HEK293 (cell line): ENCODE measurements around the gene COMMD7.
A peak's percentile ranks its signal among the peaks of the same experiment; 100 is the strongest.

Experiments
- SP3 ChIP-seq: fragments of 450-650 bp; formaldehyde crosslinking; IDR thresholded peaks from 2 replicates; pipeline ENCODE4 v1.5.1; 2016; ENCODE audit warnings: missing biosample characterization, missing genetic modification characterization
- YY2 ChIP-seq: fragments of 450-650 bp; formaldehyde crosslinking; IDR thresholded peaks from 2 replicates; pipeline ENCODE4 v1.5.1; 2016; ENCODE audit warnings: missing biosample characterization, missing genetic modification characterization
- ZBTB17 ChIP-seq: fragments of 450-650 bp; formaldehyde crosslinking; IDR thresholded peaks from 2 replicates; pipeline ENCODE4 v1.5.1; 2016; ENCODE audit warnings: missing biosample characterization, missing genetic modification characterization
- ZBTB8A ChIP-seq: fragments of 450-650 bp; formaldehyde crosslinking; IDR thresholded peaks from 2 replicates; pipeline ENCODE4 v1.5.1; 2016; ENCODE audit warnings: missing biosample characterization, missing genetic modification characterization
- ZEB2 ChIP-seq: fragments of 450-650 bp; formaldehyde crosslinking; IDR thresholded peaks from 2 replicates; pipeline ENCODE4 v1.5.1; 2016; ENCODE audit warnings: missing biosample characterization, missing genetic modification characterization
- ZNF169 ChIP-seq: fragments of 450-650 bp; formaldehyde crosslinking; IDR thresholded peaks from 2 replicates; pipeline ENCODE4 v1.5.1; 2016; ENCODE audit warnings: missing biosample characterization, missing genetic modification characterization
- ZNF202 ChIP-seq: fragments of 450-650 bp; formaldehyde crosslinking; IDR thresholded peaks from 2 replicates; pipeline ENCODE4 v1.5.1; 2016; ENCODE audit warnings: missing biosample characterization, missing genetic modification characterization, borderline replicate concordance
- ZNF221 ChIP-seq: fragments of 450-650 bp; formaldehyde crosslinking; IDR thresholded peaks from 2 replicates; pipeline ENCODE4 v1.5.1; 2017; ENCODE audit warnings: missing biosample characterization, missing genetic modification characterization, borderline replicate concordance
- ZNF248 ChIP-seq: fragments of 450-650 bp; formaldehyde crosslinking; IDR thresholded peaks from 2 replicates; pipeline ENCODE4 v1.5.1; 2017; ENCODE audit warnings: missing biosample characterization, missing genetic modification characterization
- ZNF274 ChIP-seq, 2 experiments: fragments of 200-500 bp in 1 of 2; fragments of 450-650 bp in 1 of 2; sonication (Bioruptor generic) in 1 of 2; formaldehyde crosslinking in 1 of 2; IDR thresholded peaks; 2 replicates each; pipeline versions ENCODE4 v1.5.1 to v1.6.1; 2014 to 2016; ENCODE audit warnings: borderline replicate concordance in 1 of 2, inconsistent platforms in 1 of 2, low read length in 1 of 2, missing biosample characterization in 1 of 2, missing genetic modification characterization in 1 of 2
- ZNF391 ChIP-seq: fragments of 450-650 bp; formaldehyde crosslinking; IDR thresholded peaks from 2 replicates; pipeline ENCODE4 v1.5.1; 2016; ENCODE audit warnings: low read depth, missing biosample characterization, missing genetic modification characterization, borderline replicate concordance
- ZNF426 ChIP-seq: fragments of 450-650 bp; formaldehyde crosslinking; IDR thresholded peaks from 2 replicates; pipeline ENCODE4 v1.5.1; 2017; ENCODE audit warnings: missing biosample characterization, missing genetic modification characterization, mild to moderate bottlenecking, inconsistent platforms, moderate library complexity
- ZNF433 ChIP-seq: fragments of 450-650 bp; formaldehyde crosslinking; IDR thresholded peaks from 2 replicates; pipeline ENCODE4 v1.5.1; 2016; ENCODE audit warnings: missing biosample characterization, missing genetic modification characterization, low read depth
- ZNF544 ChIP-seq: fragments of 450-650 bp; formaldehyde crosslinking; IDR thresholded peaks from 2 replicates; pipeline ENCODE4 v1.5.0; 2017; ENCODE audit warnings: missing biosample characterization, missing genetic modification characterization
- ZNF571 ChIP-seq: fragments of 450-650 bp; formaldehyde crosslinking; IDR thresholded peaks from 2 replicates; pipeline ENCODE4 v1.5.0; 2017; ENCODE audit warnings: missing biosample characterization, missing genetic modification characterization
- ZNF624 ChIP-seq: fragments of 450-650 bp; formaldehyde crosslinking; IDR thresholded peaks from 2 replicates; pipeline ENCODE4 v1.5.1; 2017; ENCODE audit warnings: missing biosample characterization, missing genetic modification characterization
- ZNF660 ChIP-seq: fragments of 450-650 bp; IDR thresholded peaks from 2 replicates; pipeline ENCODE4 v1.5.1; 2018; ENCODE audit warnings: missing biosample characterization, mild to moderate bottlenecking, missing genetic modification characterization
- ZNF677 ChIP-seq: fragments of 450-650 bp; IDR thresholded peaks from 2 replicates; pipeline ENCODE4 v1.5.0; 2018; ENCODE audit warnings: missing biosample characterization, mild to moderate bottlenecking, missing genetic modification characterization, moderate library complexity
- ZNF792 ChIP-seq: fragments of 450-650 bp; formaldehyde crosslinking; IDR thresholded peaks from 2 replicates; pipeline ENCODE4 v1.5.1; 2016; ENCODE audit warnings: missing biosample characterization, missing genetic modification characterization
- TF ChIP-seq, protein P1 (sequence below): fragments of 450-650 bp; formaldehyde crosslinking; IDR thresholded peaks from 2 replicates; pipeline ENCODE4 v1.5.1; 2016; ENCODE audit warnings: missing biosample characterization, missing genetic modification characterization
- TF ChIP-seq, protein P2 (sequence below): fragments of 450-650 bp; formaldehyde crosslinking; conservative IDR thresholded peaks from 2 replicates; pipeline ENCODE4 v1.5.1; 2016; ENCODE audit warnings: low read depth, missing biosample characterization, missing genetic modification characterization
- TF ChIP-seq, protein P3 (sequence below): fragments of 450-650 bp; formaldehyde crosslinking; IDR thresholded peaks from 2 replicates; pipeline ENCODE4 v1.5.0; 2017; ENCODE audit warnings: missing biosample characterization, missing genetic modification characterization, borderline replicate concordance
- TF ChIP-seq, protein P4 (sequence below): fragments of 450-650 bp; formaldehyde crosslinking; IDR thresholded peaks from 2 replicates; pipeline ENCODE4 v1.5.1; 2016; ENCODE audit warnings: missing biosample characterization, missing genetic modification characterization
- TF ChIP-seq, protein P5 (sequence below): fragments of 450-650 bp; formaldehyde crosslinking; IDR thresholded peaks from 2 replicates; pipeline ENCODE4 v1.5.1; 2016; ENCODE audit warnings: missing biosample characterization, missing genetic modification characterization

COMMD7 gene

DNA sequence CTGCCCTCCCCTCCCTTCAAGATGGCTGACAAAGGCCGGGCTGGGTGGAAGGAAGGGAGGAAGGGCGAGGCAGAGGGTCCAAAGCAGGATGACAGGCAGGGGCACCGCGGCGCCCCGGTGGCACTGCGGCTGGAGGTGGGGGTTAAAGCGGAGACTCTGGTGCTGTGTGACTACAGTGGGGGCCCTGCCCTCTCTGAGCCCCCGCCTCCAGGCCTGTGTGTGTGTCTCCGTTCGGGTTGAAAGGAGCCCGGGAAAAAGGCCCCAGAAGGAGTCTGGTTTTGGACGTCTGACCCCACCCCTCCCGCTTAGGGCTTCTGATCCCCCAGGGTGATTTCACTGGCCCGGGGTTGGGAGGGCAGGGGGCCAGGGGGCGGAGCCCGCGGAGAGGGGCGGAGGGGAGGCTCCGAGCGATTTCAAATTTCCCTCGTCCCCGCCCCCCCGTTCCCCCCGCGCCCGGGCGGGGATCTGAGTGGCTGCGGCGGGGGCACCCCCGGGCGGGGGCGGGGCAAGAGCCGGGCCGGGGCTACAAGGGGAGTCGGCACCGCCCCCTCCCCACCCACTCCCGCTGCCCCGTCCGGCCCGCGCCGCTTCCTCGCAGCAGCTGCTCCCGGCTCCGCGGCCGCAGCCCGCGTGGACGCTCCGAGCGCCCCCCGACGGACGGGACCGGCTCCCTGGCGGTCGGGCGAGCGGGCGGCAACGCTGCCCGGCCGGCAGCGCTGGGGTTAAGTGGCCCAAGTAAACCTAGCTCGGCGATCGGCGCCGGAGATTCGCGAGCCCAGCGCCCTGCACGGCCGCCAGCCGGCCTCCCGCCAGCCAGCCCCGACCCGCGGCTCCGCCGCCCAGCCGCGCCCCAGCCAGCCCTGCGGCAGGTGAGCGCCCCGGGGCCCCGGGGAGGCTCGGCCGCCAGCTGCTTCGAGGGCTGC is 18.8 kb upstream of the COMMD7 start, which contains the start of gene DNMT3B (continued):
- TF ChIP-seq ZNF274 (IDR thresholded peaks at IDR 0.05; ENCODE audit: low read length) (no peak), ZNF274 (tag by site-specific recombination; IDR thresholded peaks at IDR 0.05; ENCODE audit: borderline replicate concordance) (no peak), ZNF426 (no peak), ZNF660 (tag by site-specific recombination) (no peak), ZNF248 (tag by site-specific recombination) (no peak), ZNF221 (tag by site-specific recombination) (no peak), ZBTB17 (tag by site-specific recombination) (no peak), ZBTB8A (tag by site-specific recombination) (peak; percentile 51; the same call in 1 of the 2 replicates), ZNF624 (tag by site-specific recombination) (no peak), ZNF677 (tag by site-specific recombination) (no peak), ZNF792 (no peak), YY2 (peak; percentile 44; the same call in 1 of the 2 replicates), ZNF433 (tag by site-specific recombination) (no peak), ZNF169 (no peak), ZEB2 (tag by site-specific recombination) (no peak), ZNF571 (tag by site-specific recombination) (no peak), SP3 (tag by site-specific recombination) (peak; percentile 81), ZNF391 (tag by site-specific recombination) (peak; percentile 57; the same call in 1 of the 2 replicates), ZNF202 (tag by site-specific recombination) (no peak), ZNF544 (tag by site-specific recombination) (no peak)
- TF ChIP-seq, protein P1, sequence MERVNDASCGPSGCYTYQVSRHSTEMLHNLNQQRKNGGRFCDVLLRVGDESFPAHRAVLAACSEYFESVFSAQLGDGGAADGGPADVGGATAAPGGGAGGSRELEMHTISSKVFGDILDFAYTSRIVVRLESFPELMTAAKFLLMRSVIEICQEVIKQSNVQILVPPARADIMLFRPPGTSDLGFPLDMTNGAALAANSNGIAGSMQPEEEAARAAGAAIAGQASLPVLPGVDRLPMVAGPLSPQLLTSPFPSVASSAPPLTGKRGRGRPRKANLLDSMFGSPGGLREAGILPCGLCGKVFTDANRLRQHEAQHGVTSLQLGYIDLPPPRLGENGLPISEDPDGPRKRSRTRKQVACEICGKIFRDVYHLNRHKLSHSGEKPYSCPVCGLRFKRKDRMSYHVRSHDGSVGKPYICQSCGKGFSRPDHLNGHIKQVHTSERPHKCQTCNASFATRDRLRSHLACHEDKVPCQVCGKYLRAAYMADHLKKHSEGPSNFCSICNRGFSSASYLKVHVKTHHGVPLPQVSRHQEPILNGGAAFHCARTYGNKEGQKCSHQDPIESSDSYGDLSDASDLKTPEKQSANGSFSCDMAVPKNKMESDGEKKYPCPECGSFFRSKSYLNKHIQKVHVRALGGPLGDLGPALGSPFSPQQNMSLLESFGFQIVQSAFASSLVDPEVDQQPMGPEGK (tag by site-specific recombination): peak; percentile 84
- TF ChIP-seq, protein P2, sequence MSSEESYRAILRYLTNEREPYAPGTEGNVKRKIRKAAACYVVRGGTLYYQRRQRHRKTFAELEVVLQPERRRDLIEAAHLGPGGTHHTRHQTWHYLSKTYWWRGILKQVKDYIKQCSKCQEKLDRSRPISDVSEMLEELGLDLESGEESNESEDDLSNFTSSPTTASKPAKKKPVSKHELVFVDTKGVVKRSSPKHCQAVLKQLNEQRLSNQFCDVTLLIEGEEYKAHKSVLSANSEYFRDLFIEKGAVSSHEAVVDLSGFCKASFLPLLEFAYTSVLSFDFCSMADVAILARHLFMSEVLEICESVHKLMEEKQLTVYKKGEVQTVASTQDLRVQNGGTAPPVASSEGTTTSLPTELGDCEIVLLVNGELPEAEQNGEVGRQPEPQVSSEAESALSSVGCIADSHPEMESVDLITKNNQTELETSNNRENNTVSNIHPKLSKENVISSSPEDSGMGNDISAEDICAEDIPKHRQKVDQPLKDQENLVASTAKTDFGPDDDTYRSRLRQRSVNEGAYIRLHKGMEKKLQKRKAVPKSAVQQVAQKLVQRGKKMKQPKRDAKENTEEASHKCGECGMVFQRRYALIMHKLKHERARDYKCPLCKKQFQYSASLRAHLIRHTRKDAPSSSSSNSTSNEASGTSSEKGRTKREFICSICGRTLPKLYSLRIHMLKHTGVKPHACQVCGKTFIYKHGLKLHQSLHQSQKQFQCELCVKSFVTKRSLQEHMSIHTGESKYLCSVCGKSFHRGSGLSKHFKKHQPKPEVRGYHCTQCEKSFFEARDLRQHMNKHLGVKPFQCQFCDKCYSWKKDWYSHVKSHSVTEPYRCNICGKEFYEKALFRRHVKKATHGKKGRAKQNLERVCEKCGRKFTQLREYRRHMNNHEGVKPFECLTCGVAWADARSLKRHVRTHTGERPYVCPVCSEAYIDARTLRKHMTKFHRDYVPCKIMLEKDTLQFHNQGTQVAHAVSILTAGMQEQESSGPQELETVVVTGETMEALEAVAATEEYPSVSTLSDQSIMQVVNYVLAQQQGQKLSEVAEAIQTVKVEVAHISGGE (tag by site-specific recombination): no peak
- TF ChIP-seq, protein P3, sequence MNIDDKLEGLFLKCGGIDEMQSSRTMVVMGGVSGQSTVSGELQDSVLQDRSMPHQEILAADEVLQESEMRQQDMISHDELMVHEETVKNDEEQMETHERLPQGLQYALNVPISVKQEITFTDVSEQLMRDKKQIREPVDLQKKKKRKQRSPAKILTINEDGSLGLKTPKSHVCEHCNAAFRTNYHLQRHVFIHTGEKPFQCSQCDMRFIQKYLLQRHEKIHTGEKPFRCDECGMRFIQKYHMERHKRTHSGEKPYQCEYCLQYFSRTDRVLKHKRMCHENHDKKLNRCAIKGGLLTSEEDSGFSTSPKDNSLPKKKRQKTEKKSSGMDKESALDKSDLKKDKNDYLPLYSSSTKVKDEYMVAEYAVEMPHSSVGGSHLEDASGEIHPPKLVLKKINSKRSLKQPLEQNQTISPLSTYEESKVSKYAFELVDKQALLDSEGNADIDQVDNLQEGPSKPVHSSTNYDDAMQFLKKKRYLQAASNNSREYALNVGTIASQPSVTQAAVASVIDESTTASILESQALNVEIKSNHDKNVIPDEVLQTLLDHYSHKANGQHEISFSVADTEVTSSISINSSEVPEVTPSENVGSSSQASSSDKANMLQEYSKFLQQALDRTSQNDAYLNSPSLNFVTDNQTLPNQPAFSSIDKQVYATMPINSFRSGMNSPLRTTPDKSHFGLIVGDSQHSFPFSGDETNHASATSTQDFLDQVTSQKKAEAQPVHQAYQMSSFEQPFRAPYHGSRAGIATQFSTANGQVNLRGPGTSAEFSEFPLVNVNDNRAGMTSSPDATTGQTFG: no peak
- TF ChIP-seq, protein P4, sequence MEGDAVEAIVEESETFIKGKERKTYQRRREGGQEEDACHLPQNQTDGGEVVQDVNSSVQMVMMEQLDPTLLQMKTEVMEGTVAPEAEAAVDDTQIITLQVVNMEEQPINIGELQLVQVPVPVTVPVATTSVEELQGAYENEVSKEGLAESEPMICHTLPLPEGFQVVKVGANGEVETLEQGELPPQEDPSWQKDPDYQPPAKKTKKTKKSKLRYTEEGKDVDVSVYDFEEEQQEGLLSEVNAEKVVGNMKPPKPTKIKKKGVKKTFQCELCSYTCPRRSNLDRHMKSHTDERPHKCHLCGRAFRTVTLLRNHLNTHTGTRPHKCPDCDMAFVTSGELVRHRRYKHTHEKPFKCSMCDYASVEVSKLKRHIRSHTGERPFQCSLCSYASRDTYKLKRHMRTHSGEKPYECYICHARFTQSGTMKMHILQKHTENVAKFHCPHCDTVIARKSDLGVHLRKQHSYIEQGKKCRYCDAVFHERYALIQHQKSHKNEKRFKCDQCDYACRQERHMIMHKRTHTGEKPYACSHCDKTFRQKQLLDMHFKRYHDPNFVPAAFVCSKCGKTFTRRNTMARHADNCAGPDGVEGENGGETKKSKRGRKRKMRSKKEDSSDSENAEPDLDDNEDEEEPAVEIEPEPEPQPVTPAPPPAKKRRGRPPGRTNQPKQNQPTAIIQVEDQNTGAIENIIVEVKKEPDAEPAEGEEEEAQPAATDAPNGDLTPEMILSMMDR (tag by site-specific recombination): no peak
- TF ChIP-seq, protein P5, sequence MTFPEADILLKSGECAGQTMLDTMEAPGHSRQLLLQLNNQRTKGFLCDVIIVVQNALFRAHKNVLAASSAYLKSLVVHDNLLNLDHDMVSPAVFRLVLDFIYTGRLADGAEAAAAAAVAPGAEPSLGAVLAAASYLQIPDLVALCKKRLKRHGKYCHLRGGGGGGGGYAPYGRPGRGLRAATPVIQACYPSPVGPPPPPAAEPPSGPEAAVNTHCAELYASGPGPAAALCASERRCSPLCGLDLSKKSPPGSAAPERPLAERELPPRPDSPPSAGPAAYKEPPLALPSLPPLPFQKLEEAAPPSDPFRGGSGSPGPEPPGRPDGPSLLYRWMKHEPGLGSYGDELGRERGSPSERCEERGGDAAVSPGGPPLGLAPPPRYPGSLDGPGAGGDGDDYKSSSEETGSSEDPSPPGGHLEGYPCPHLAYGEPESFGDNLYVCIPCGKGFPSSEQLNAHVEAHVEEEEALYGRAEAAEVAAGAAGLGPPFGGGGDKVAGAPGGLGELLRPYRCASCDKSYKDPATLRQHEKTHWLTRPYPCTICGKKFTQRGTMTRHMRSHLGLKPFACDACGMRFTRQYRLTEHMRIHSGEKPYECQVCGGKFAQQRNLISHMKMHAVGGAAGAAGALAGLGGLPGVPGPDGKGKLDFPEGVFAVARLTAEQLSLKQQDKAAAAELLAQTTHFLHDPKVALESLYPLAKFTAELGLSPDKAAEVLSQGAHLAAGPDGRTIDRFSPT: 0 out of 2 replicates have a peak, but pooled peaks have one; percentile 51
